Stimulated activated CD4-positive, alpha-beta T cell treated with anti-CD3 and anti-CD28 coated beads, Interleukin-12 subunit alpha, Interleukin-12 subunit beta, amount 100 ng/mL, for 24 hours (primary cell): ENCODE measurements around the gene ZNF195.
"Not testable (repeated sequence)": the region's sequence is repeated elsewhere in the genome, so short reads cannot be mapped to it uniquely, and the experiment has no call there.

Experiments used
- DNase-seq, 2 experiments: peaks; one replicate each; pipeline ENCODE4 v3.0.0-alpha.2; 2020; ENCODE audit warnings: low read depth in 2 of 2

ZNF195 gene

GRCh38 chr11:3378426-3379423 lies at the start of gene ZNF195:
TSS of gene ZNF195 (minus strand) at chr11:3379146. CDS start at chr11:3379040, 106 bp downstream.
- DNase-seq, result peak; percentile 94 to 99

- not testable (repeated sequence) for DNase-seq
These were observed 49.1 kb upstream of the ZNF195 start for GRCh38 chr11:3428076-3428475.

- DNase-seq, result not testable (repeated sequence)
These were observed 47.6 kb upstream of the ZNF195 start for GRCh38 chr11:3426541-3426940.

GRCh38 chr11:3423928-3424327 lies 45.0 kb upstream of the ZNF195 start:
- DNase-seq, result not testable (repeated sequence)

- not testable (repeated sequence) for DNase-seq
These were observed 44.3 kb upstream of the ZNF195 start for GRCh38 chr11:3423138-3423731.

- peak; percentile 95 to 98 for DNase-seq
These were observed 43.6 kb upstream of the ZNF195 start for GRCh38 chr11:3422380-3423137.

- peak in 1 of 2 experiments; percentile 11 for DNase-seq
These were observed 42.8 kb upstream of the ZNF195 start for GRCh38 chr11:3421608-3422379.

- not testable (repeated sequence) for DNase-seq
These were observed 41.5 kb upstream of the ZNF195 start for GRCh38 chr11:3420281-3421042.

- not testable (repeated sequence) for DNase-seq
These were observed 40.5 kb upstream of the ZNF195 start for GRCh38 chr11:3419496-3419895.

GRCh38 chr11:3417047-3417446 lies 38.1 kb upstream of the ZNF195 start:
- peak; percentile 32 to 59 for DNase-seq

GRCh38 chr11:3415301-3415700 lies 36.4 kb upstream of the ZNF195 start:
- not testable (repeated sequence) for DNase-seq

GRCh38 chr11:3413666-3414065 lies 34.7 kb upstream of the ZNF195 start:
- not testable (repeated sequence) for DNase-seq

GRCh38 chr11:3412837-3413236 lies 33.9 kb upstream of the ZNF195 start:
- DNase-seq, result no peak

- DNase-seq, result peak; percentile 54 to 76
These were observed 29.8 kb upstream of the ZNF195 start for GRCh38 chr11:3408722-3409121.

- DNase-seq, result not testable (repeated sequence)
These were observed 29.2 kb upstream of the ZNF195 start for GRCh38 chr11:3408058-3408605.

GRCh38 chr11:3406937-3407336 lies 28.0 kb upstream of the ZNF195 start:
- DNase-seq, result not testable (repeated sequence)

GRCh38 chr11:3406223-3406875 lies 27.4 kb upstream of the ZNF195 start:
- DNase-seq, result not testable (repeated sequence)

- DNase-seq, result not testable (repeated sequence)
These were observed 25.4 kb upstream of the ZNF195 start for GRCh38 chr11:3404076-3404925.

GRCh38 chr11:3402861-3403250 lies 23.9 kb upstream of the ZNF195 start:
- not testable (repeated sequence) for DNase-seq
